Mucosa of rectum (tissue), 2 donors: Measurements from ENCODE around the gene HOXA13.
A peak's percentile ranks its signal among the peaks of the same experiment; 100 is the strongest.

Experiments
- H3K27ac ChIP-seq, 2 donors: one replicate each; pipeline ENCODE4 v1.7.0; 2013; ENCODE audit warnings: inconsistent platforms in 2 of 2, low read depth in 2 of 2, low read length in 2 of 2
- H3K27me3 ChIP-seq, 2 donors: one replicate each; pipeline ENCODE4 v1.7.0; 2013; ENCODE audit warnings: low read length in 2 of 2; ENCODE audit not compliant: control insufficient read depth in 2 of 2, insufficient read depth in 2 of 2
- H3K36me3 ChIP-seq, 2 donors: one replicate each; pipeline ENCODE4 v1.7.0; 2013; ENCODE audit warnings: low read length in 2 of 2; ENCODE audit not compliant: control insufficient read depth in 2 of 2, insufficient read depth in 2 of 2
- H3K4me1 ChIP-seq, 2 donors: one replicate each; pipeline ENCODE4 v1.7.0; 2013; ENCODE audit warnings: low read length in 2 of 2, mild to moderate bottlenecking in 1 of 2; ENCODE audit not compliant: control insufficient read depth in 2 of 2, insufficient read depth in 2 of 2
- H3K4me3 ChIP-seq, 2 donors: one replicate each; pipeline ENCODE4 v1.7.0; 2013; ENCODE audit warnings: low read length in 2 of 2
- H3K9ac ChIP-seq, 2 donors: one replicate each; pipeline ENCODE4 v1.7.0; 2013; ENCODE audit warnings: low read length in 2 of 2, low read depth in 1 of 2, mild to moderate bottlenecking in 1 of 2
- H3K9me3 ChIP-seq, 2 donors: one replicate each; pipeline ENCODE4 v1.7.0; 2013; ENCODE audit warnings: low read length in 2 of 2; ENCODE audit not compliant: control insufficient read depth in 2 of 2
- donor health status: healthy.
- donor health status: Normal muscosa, but diverticular disease.

The HOXA13 gene

DNA sequence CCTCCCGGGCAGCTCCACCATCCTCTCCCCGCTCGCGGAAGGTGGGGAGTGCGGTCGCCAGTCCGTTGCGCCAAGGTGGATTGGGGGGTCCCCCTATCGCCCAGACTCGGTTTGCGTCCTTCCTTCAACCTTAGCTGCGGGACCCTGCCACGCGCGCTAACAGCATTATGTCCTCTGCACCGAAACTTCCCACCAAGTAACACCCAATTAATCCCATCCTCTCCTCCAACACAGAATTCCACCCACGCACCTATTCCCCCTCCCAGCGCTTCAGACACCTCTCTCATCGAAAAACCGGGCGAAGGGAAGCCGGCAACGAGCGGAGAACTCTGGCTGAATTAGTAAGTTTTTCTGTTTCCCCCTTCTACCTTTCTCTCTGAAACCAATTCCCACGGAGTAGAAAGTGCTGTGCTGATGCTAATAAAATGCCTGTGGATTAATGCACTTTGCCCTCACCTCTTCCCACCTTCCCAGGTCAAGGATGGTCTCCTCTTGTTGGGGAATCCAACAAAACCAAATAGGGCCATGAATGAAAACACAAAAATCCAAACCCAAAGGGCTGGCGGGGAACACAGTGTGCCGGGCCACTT is 48.5 kb downstream of the HOXA13 start:
- peak overlapping the region; percentile 93 to 99 for H3K27ac ChIP-seq
- H3K9me3 ChIP-seq, result no peaks in the 10 kb centered on the region
- peaks cover 0 to 2% of the 10 kb centered on the region in 2 donors for H3K36me3 ChIP-seq
- H3K27me3 ChIP-seq, result peaks cover 7 to 14% of the 10 kb centered on the region in 2 donors
- peak overlapping the region; percentile 86 to 96 for H3K9ac ChIP-seq
- H3K4me1 ChIP-seq, result peaks cover 50 to 56% of the 10 kb centered on the region in 2 donors
- H3K4me3 ChIP-seq, result peak overlapping the region; percentile 82 to 97

DNA sequence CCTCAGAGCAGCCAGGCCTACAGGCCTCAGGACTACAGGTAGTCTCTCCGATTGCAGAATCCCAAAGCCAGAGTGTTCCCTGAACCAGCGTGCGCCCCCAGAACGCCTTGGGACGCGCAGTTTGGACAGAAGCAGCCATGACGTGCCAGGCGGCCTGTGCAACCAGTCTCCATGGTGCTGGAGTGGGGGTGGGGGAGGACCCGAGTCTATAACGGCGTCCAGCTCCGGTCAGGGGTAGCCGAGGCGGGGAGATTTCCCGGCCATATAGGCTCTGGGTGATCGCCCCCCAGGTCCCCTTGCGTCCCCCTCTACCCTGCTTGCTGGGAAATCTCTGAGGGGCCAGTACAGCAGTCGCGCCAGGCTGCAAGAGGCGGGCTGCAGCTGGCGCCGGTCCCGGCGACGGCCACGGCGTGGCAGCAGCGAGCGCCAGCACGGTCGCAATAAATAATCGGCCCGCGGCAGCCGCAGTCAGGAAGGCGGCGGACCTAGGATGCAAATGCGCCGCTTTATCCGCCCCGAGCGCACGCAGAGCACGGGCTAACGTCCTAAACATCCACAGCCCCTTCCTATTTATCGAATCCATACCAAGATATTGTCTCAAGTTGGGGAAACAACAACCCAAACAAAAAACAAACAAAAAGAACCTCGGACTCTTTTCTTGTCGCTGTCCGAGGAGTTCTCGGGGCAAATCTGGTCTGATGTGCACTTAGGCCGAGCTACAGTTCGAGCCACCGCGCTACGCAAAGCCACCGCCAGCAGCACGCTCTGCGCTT is 49.1 kb downstream of the HOXA13 start:
- H3K9ac ChIP-seq, result peak overlapping the region; percentile 86 to 96
- peak overlapping the region; percentile 82 to 97 for H3K4me3 ChIP-seq
- H3K27me3 ChIP-seq, result peaks cover 7 to 14% of the 10 kb centered on the region in 2 donors
- H3K36me3 ChIP-seq, result peaks cover 0 to 5% of the 10 kb centered on the region in 2 donors
- H3K27ac ChIP-seq, result peak overlapping the region; percentile 93 to 99
- H3K9me3 ChIP-seq, result no peaks in the 10 kb centered on the region
- peaks cover 54 to 63% of the 10 kb centered on the region in 2 donors for H3K4me1 ChIP-seq

- Histone ChIP-seq H3K27me3 (peaks cover 7 to 14% of the 10 kb centered on the region in 2 donors), H3K27ac (peak overlapping the region; percentile 93 to 99), H3K9ac (peak overlapping the region; percentile 65 to 86)
These were observed 49.9 kb downstream of the HOXA13 start for GRCh38 chr7:27149842-27150567.

DNA sequence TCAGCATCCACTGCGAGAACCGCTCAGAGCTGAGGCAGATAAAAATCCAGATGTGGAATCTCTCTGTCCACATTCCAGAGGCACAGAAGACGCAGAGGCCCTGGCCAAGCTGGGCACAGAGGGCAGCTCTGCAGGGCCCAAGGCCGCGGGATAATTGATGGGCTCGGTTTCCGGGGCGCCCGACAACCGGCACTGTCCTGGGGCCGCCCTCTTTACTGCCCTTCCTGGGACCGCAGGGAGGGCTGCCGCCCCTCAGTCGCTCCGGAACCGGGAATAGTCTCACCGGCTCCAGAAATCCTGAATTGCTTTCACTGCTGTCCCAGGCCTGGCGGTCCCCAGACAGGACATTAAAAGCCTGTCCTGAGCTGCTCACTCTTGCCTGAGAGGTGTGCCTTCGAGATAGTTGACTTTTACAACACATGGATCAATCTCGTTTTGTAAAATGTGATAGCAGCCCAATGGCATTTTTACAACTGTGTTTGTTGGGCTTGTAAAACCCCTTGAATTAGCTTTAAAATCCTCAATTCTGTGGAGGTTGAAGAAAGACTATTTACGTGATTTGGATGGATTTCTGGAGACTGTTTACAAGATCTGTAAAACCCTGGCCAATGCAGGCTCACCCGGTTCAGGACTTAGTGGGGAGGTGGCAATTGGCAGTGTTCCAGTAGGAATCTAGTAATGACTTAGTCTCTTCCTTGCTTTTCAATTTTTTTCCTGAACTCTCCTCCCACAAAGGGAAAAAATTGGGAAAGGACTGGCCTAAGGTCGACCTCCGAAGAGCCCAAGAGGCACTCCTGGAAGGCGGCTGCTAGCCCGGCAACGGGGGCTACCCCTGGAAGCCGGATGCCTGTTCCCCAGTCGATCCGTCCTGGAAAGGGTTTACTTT is 50.9 kb downstream of the HOXA13 start:
- Histone ChIP-seq H3K36me3 (peaks cover 5 to 9% of the 10 kb centered on the region in 2 donors), H3K9ac (peak overlapping the region; percentile 75 to 86), H3K9me3 (no peaks in the 10 kb centered on the region), H3K4me3 (peak overlapping the region; percentile 61 to 82), H3K27ac (peak overlapping the region; percentile 93 to 99), H3K27me3 (peaks cover 7% of the 10 kb centered on the region in 2 donors), H3K4me1 (peaks cover 51 to 66% of the 10 kb centered on the region in 2 donors)

More at GRCh38 chr7:27149842-27150567, 49.9 kb downstream of the HOXA13 start:
- Histone ChIP-seq H3K4me3 (peak overlapping the region; percentile 82 to 97), H3K9me3 (no peaks in the 10 kb centered on the region), H3K36me3 (peaks cover 2 to 6% of the 10 kb centered on the region in 2 donors), H3K4me1 (peaks cover 51 to 64% of the 10 kb centered on the region in 2 donors)

GRCh38 chr7:27148031-27148755 is 51.7 kb downstream of the HOXA13 start:
- Histone ChIP-seq H3K9me3 (no peaks in the 10 kb centered on the region), H3K27me3 (peaks cover 7% of the 10 kb centered on the region in 2 donors), H3K4me3 (peak overlapping the region; percentile 61 to 82), H3K27ac (peak overlapping the region; percentile 93 to 99), H3K36me3 (peaks cover 5 to 9% of the 10 kb centered on the region in 2 donors), H3K4me1 (peaks cover 48 to 65% of the 10 kb centered on the region in 2 donors), H3K9ac (peak overlapping the region; percentile 75 to 86)

GRCh38 chr7:27147199-27148030 is 52.5 kb downstream of the HOXA13 start, which contains the start of gene HOXA6:
HOXA6 (minus strand) TSS chr7:27147774; CDS start chr7:27147749, 25 bp downstream.
- Histone ChIP-seq H3K27ac (peak within 1 kb of the TSS; percentile 93 to 99), H3K9me3 (no peaks in the 10 kb centered on the region), H3K36me3 (peaks cover 5 to 9% of the 10 kb centered on the region in 2 donors), H3K4me1 (peaks cover 46 to 63% of the 10 kb centered on the region in 2 donors), H3K4me3 (peak within 1 kb of the TSS; percentile 63 to 82), H3K27me3 (peaks cover 4 to 7% of the 10 kb centered on the region in 2 donors), H3K9ac (peak within 1 kb of the TSS; percentile 75 to 86)

- peaks cover 5 to 9% of the 10 kb centered on the region in 2 donors for H3K36me3 ChIP-seq
- H3K9me3 ChIP-seq, result no peaks in the 10 kb centered on the region
- H3K27me3 ChIP-seq, result peaks cover 0 to 6% of the 10 kb centered on the region in 2 donors
- H3K9ac ChIP-seq, result peak overlapping the region; percentile 75 to 86
- H3K4me1 ChIP-seq, result peaks cover 42 to 64% of the 10 kb centered on the region in 2 donors
- peak overlapping the region; percentile 93 to 99 for H3K27ac ChIP-seq
- peak overlapping the region; percentile 63 to 69 for H3K4me3 ChIP-seq
These were observed 53.2 kb downstream of the HOXA13 start for GRCh38 chr7:27146491-27147198.

DNA sequence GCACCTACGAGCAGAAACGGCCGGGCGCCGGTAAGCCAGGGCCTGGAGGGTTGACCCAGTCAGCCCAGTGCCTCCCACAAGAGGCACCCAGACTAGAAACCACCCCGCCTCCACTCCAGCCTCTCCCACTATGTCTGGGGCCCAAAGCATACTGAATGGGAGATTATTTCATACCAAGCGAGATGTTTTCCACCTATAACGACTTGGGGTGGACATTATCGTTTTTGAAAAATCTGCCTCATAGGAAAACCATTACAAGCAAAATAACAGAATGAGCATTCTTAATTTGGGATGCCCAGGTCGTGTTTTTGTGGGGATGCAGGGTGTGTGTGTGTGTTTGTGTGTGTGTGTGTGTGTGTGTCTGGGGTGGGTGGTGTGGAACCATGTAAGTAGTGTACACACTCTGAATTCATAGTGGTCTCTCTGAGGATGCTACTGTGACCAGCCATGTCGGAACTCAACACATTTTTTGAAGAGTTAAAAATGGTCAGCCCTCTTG is 53.9 kb downstream of the HOXA13 start:
- H3K4me1 ChIP-seq, result peaks cover 42 to 66% of the 10 kb centered on the region in 2 donors
- H3K27ac ChIP-seq, result peak overlapping the region; percentile 93 to 99
- H3K27me3 ChIP-seq, result no peaks in the 10 kb centered on the region
- peaks cover 5 to 9% of the 10 kb centered on the region in 2 donors for H3K36me3 ChIP-seq
- no peaks in the 10 kb centered on the region for H3K9me3 ChIP-seq
- peak overlapping the region; percentile 47 to 86 for H3K9ac ChIP-seq
- peak overlapping the region; percentile 56 to 63 for H3K4me3 ChIP-seq
